GM12873 (cell line): Measurements from ENCODE around the gene ECEL1.
A peak's percentile ranks its signal among the peaks of the same experiment; 100 is the strongest.

Source experiments
- TF ChIP-seq, protein P1 (sequence below): IDR thresholded peaks from 2 replicates; pipeline ENCODE4 v1.5.1; 2012; ENCODE audit warnings: low read depth, mild to moderate bottlenecking, moderate library complexity, low read length, control low read depth; ENCODE audit not compliant: insufficient read depth; ENCODE audit errors: missing control alignments

Gene ECEL1

DNA sequence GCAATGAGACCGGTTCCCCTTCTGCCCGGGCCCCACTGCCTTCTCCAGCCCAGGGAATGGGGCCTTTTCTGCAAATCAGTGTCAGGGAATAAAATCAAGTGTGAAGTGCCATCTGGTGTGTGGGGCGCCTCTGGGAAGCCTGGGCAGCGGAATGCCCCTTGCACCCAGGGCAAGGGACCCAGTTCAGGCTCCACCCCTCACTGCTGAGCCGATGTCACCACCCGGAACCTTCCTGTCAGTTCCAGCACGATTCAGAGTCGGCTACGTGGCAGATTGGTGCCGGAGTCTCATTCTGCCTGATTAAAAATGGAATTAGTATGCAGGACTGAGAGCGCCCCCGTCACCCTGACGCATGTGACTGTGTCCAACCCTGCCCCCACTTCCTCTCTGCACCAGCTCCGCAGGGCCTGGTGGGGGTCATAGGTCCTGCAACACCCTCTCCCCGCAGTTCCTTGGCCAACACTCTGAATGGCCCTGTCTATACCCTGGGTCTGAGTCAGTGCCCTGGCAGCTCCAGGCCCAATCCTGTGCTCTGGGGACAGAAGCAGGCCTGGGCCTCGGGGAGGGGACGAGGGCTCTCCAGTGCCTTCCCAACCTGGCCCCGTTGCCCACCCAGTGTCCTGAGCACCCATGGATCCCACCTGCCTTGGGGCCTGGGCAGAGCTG, 39.9 kb downstream of the ECEL1 start:
- TF ChIP-seq, protein P1, sequence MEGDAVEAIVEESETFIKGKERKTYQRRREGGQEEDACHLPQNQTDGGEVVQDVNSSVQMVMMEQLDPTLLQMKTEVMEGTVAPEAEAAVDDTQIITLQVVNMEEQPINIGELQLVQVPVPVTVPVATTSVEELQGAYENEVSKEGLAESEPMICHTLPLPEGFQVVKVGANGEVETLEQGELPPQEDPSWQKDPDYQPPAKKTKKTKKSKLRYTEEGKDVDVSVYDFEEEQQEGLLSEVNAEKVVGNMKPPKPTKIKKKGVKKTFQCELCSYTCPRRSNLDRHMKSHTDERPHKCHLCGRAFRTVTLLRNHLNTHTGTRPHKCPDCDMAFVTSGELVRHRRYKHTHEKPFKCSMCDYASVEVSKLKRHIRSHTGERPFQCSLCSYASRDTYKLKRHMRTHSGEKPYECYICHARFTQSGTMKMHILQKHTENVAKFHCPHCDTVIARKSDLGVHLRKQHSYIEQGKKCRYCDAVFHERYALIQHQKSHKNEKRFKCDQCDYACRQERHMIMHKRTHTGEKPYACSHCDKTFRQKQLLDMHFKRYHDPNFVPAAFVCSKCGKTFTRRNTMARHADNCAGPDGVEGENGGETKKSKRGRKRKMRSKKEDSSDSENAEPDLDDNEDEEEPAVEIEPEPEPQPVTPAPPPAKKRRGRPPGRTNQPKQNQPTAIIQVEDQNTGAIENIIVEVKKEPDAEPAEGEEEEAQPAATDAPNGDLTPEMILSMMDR: no peak

DNA sequence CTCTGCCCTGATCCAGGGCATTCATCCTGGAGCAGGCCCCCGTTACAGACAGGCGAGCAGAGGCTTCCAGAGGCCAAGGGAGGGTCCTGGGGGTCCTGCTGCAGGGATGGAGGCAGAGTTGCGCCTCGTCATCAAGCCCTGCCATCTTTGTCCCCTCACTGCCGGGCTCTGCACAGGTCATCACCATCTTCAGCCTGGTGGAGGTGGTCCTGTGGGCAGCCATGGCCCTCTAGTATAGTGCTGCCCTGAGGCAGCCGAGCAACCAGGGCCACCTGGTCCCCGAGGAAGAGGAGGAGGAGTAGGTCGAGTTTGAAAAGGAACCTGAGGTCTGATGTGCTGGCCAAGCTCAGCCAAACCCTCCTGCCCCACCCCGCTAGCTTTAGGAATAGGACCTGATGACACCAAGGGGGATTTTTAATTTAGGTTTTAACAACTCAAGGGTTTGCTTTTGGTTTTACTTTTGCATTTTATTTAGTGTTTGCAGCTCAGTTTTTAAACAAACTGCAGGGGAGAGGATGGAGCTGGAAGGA, 40.5 kb downstream of the ECEL1 start:
- TF ChIP-seq, protein P1: no peak

DNA sequence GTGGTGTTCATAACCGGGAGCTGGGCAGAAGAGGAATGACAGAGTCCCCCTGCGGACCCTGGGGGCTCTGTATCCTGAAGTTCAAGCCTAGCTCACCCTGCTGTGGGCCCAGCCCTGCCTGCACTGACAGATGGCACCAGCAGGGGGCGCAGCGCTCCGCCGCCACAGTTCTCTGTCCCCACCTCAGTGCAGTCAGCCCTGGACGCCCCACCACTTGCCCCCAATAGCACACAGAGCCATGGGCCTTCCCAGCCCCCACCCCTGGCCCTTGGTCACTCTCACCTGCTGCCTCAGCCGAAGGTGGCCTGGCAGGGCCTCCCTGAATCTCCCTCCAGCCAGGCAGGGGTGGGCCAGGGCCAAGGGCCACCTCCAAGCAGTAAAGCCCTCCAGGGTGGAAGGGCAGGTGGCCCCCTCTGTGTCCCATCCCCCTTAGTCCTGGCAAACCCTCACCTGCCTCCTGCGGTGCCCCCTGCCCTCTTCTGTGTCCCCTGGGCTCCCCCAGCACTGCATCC, 41.3 kb downstream of the ECEL1 start:
- TF ChIP-seq, protein P1: peak; percentile 31

DNA sequence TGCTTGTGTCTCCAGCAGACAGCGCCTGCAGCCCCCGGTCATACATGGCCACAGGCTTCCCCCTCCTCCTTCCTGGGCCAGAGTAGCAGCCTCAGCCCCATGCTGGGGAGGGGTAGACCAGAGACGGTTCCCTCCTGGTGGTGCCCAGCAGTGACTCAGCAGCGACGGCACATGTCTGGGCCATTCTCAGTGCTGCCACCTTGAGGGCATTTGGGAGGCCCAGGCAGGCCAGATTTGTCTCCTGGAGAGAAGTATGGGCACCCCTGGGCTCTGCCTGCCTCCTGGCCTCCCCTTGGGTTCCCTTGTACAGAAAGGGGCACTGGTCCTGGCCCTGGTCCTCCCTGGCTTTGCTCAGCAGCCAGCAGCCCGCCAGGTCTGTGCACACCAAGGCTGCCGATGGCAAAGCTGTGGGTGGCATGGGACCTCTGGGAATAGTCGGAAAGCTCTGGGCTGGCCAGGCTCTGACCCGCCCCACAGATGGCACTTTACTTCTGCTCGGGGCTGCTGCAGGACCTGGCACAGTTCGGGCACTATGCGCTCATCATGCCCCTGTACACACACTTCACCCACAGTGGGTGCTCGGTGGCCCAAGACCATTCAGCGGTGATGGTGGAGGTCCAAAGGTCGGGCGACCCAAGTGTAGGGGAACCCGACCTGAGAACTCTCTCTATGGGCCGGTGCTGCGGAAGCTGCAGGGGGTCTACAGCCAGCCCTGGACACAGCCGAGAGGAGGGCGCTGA, 43.1 kb downstream of the ECEL1 start:
- TF ChIP-seq, protein P1: peak; percentile 89

DNA sequence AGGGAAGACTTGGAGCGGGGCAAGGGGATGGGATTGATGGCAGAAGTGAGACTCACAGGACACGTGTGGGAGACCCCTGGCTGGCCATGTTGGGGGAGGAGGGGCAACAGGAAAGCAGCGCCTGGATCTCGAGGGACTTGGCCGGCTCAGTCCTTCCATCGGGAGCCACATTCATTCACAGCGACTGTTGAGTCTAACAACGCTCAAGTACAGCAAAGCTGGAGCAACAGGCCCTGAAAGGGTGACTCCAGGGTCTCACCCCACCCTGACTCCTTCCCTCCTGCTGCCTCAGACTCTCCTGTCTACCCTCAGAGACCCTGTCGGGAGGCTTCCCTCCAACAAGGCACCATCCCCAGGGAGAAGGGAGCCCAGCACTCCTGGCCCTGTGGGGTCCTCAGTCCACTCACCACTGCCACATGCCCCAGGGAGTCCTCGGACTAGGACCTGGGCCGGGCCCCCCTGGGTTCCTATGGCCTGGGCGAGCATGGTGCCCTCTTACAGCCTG, 46.4 kb downstream of the ECEL1 start:
- TF ChIP-seq, protein P1: no peak

DNA sequence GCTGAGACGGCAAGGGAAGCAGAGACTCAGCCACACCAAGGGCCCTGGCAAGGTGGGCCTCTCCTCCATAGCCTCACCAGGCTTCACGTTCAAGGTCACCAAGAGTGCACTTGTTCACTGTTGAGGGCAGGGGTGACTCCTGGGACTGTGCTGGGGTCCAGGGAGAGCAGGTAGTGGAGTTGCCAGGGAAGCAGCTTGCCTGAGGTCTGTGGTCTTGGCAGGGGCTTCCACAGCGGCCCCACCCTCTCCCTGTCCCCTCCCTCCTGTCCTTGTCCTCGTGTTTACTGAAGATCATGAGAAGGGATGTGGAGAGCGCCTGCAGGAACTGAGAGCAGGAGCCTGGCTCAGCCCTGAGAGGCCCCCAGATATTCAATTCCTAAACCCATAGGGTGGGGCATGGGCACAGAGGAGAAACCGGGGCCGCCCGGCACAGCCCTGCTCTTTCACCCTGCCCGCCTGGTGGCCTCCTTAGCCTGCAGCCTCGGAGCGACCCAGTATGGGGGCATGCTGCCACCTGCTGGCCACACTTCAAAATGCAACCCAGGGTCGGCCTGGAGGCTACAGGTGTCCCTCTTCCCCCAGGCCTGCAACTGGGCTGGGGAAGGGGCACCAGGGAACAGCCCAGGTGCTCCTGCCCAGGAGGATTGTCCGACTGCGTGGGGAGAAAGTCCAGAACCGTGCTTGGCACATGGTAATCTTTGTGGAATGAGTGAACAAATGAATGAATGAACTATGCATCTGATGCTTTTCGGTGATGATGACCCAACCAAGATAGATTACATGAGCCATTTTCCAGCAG, 47.2 kb downstream of the ECEL1 start:
- TF ChIP-seq, protein P1: peak; percentile 92
